ENCODE measurements around the gene ABCB9. TPM values are rescaled to one million over a fixed set of nuclear protein-coding genes. Genes with fewer than 3 reads are reported as not detected.

The ABCB9 gene
- total RNA-seq, 1 experiment from 2014 or later, result 14.7 TPM

GRCh38 chr12:122884091-122884826 is 82.0 kb downstream of the ABCB9 start:
- Histone ChIP-seq H3K9ac (ENCODE audit: low read length) (no peak overlapping the region), H3K9me2 (ENCODE audit: insufficient read depth) (no peaks in the 10 kb centered on the region), H2AFZ (ENCODE audit: low read depth, low read length, poor library complexity, severe bottlenecking) (no peak overlapping the region), H3K9me3 (ENCODE audit: control insufficient read depth in 1 of 2, insufficient read depth in 1 of 2, low read depth in 1 of 2, low read length in 2 of 2) (no peaks in the 10 kb centered on the region), H3K4me1 (ENCODE audit: control insufficient read depth in 1 of 2, insufficient read depth in 2 of 2, low read length in 2 of 2) (peaks cover 32 to 76% of the 10 kb centered on the region in 2 experiments), H3K27ac (ENCODE audit: low read depth, low read length) (no peak overlapping the region), H3K4me2 (ENCODE audit: low read length) (no peak overlapping the region; the same call in 1 of the 2 replicates), H3K79me2 (ENCODE audit: insufficient read depth, low read length) (peaks cover 99% of the 10 kb centered on the region), H4K20me1 (ENCODE audit: insufficient read depth) (peaks cover 35% of the 10 kb centered on the region; the same call in 1 of the 2 replicates), H3K27me3 (ENCODE audit: insufficient read depth, low read length) (no peaks in the 10 kb centered on the region), H3K4me3 (replicated peaks in 1 of 2; ENCODE audit: low read depth in 1 of 2, low read length in 2 of 2) (no peak overlapping the region), H3K36me3 (ENCODE audit: control insufficient read depth in 1 of 2, insufficient read depth in 2 of 2, low read length in 2 of 2) (no peaks in the 10 kb centered on the region; a peak in 1 of 4 replicates)
- BruUV-seq (replicated peaks), result no TSS peak
- ChIA-PET RAD21 (ENCODE audit: low non-redundant PET in 1 of 2, low total read pairs in 2 of 2, uncharacterized antibody in 2 of 2, unreplicated experiment in 2 of 2) (no interaction called here), POLR2A (interaction anchor here (0.6 kb wide), 1 partner anchor 82 kb away, joined by 4 read pairs; the partner anchor contains the start of gene ABCB9), CTCF (no interaction called here)
- TF ChIP-seq FOSL1 (IDR thresholded peaks at IDR 0.05; ENCODE audit: low read depth) (no peak), POLR2AphosphoS5 (IDR thresholded peaks at IDR 0.05; ENCODE audit: low read depth, low read length) (no peak), JUND (IDR thresholded peaks at IDR 0.05) (no peak), SP1 (IDR thresholded peaks at IDR 0.05; ENCODE audit: low read depth) (no peak), SRF (IDR thresholded peaks at IDR 0.05; ENCODE audit: low read depth) (no peak), REST (IDR thresholded peaks at IDR 0.05; ENCODE audit: low read depth) (no peak), ZBTB33 (IDR thresholded peaks at IDR 0.05; ENCODE audit: extremely low read depth, insufficient replicate concordance, low read length) (no peak), SIN3A (IDR thresholded peaks at IDR 0.05; ENCODE audit: low read depth) (no peak)
- TF ChIP-seq, protein P1, sequence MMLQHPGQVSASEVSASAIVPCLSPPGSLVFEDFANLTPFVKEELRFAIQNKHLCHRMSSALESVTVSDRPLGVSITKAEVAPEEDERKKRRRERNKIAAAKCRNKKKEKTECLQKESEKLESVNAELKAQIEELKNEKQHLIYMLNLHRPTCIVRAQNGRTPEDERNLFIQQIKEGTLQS (IDR thresholded peaks at IDR 0.05), result no peak
- intact Hi-C loops (cut with micrococcal nuclease), result loop anchor here (5.0 kb wide), 1 partner anchor 353 kb away; no protein-coding TSS in a partner anchor
- no peak for DNase-seq (ENCODE audit: low read depth, low spot score)
- no peak for ATAC-seq

Data from HCT116 (cell line).